ENCODE data around the gene MAPK4. TPM values are rescaled to one million over a fixed set of nuclear protein-coding genes. Genes with fewer than 3 reads are reported as not detected.

The MAPK4 gene
- total and polyA plus RNA-seq, 2 of the 4 experiments (the other 2 are of a cell fraction), result not detected

- H4K5ac ChIP-seq (ENCODE audit: low read depth, low read length), result no peak overlapping the region
- dilution Hi-C loops (cut with HindIII; ENCODE audit: low sequenced_read_pairs, unreplicated experiment), result no loop called here
- CTCF ChIA-PET, result no interaction called here
Observed at GRCh38 chr18:50602466-50602865, 42.6 kb downstream of the MAPK4 start.

More at GRCh38 chr18:50602466-50602865, 42.6 kb downstream of the MAPK4 start:
- no peaks in the 10 kb centered on the region for H3K9me3 ChIP-seq (ENCODE audit: control insufficient read depth, insufficient read depth, low read length)
- no peak overlapping the region for H2BK15ac ChIP-seq (ENCODE audit: low read depth, low read length)
- H2AFZ ChIP-seq (replicated peaks; ENCODE audit: low read length, poor library complexity), result no peak overlapping the region
- H2BK20ac ChIP-seq (ENCODE audit: low read depth, low read length), result no peak overlapping the region
- no peaks in the 10 kb centered on the region for H3K4me1 ChIP-seq (ENCODE audit: control insufficient read depth, insufficient read depth, low read length)
- H3K27me3 ChIP-seq (ENCODE audit: control insufficient read depth, insufficient read depth, low read length), result no peaks in the 10 kb centered on the region
- no peak overlapping the region for H4K8ac ChIP-seq (ENCODE audit: low read depth in 2 of 2, low read length in 2 of 2)
- TF ChIP-seq USF2 (IDR thresholded peaks at IDR 0.05; ENCODE audit: low read depth, low read length), result no peak
- TF ChIP-seq ELK1 (IDR thresholded peaks at IDR 0.05; ENCODE audit: borderline replicate concordance, low read depth, low read length), result no peak
- TF ChIP-seq CTCF (conservative IDR thresholded peaks at IDR 0.05; ENCODE audit: low read depth, low read length), result no peak
- TF ChIP-seq RAD21 (IDR thresholded peaks at IDR 0.05; ENCODE audit: low read length), result no peak
- no peak for TF ChIP-seq CHD1 (IDR thresholded peaks at IDR 0.05; ENCODE audit: low read depth, low read length)
- TF ChIP-seq POLR2A (IDR thresholded peaks at IDR 0.05; ENCODE audit: low read depth, low read length), result no peak
- TF ChIP-seq NFE2L2 (IDR thresholded peaks at IDR 0.05; ENCODE audit: low read depth, low read length), result no peak
- no peak for TF ChIP-seq FOS (IDR thresholded peaks at IDR 0.05; ENCODE audit: low read depth, low read length)
- no peak for TF ChIP-seq BHLHE40 (IDR thresholded peaks at IDR 0.05; ENCODE audit: low read depth, low read length)
- no peak for TF ChIP-seq MAZ (IDR thresholded peaks at IDR 0.05; ENCODE audit: borderline replicate concordance, low read depth, low read length)
- no peak for TF ChIP-seq MXI1 (IDR thresholded peaks at IDR 0.05; ENCODE audit: borderline replicate concordance, low read depth, low read length)
- no peak for TF ChIP-seq RCOR1 (IDR thresholded peaks at IDR 0.05; ENCODE audit: insufficient replicate concordance, low read length)
- no peak for TF ChIP-seq SMC3 (IDR thresholded peaks at IDR 0.05; ENCODE audit: low read depth, low read length)
- TF ChIP-seq MAFK (IDR thresholded peaks at IDR 0.05; ENCODE audit: low read depth, low read length), result no peak
- no peak for TF ChIP-seq RFX5 (IDR thresholded peaks at IDR 0.05; ENCODE audit: low read depth, low read length)
- TF ChIP-seq CEBPB (IDR thresholded peaks at IDR 0.05; ENCODE audit: low read depth, low read length), result no peak
- no peak overlapping the region for H2AK5ac ChIP-seq (ENCODE audit: low read depth, low read length)
- H2BK120ac ChIP-seq (ENCODE audit: low read depth, low read length), result no peak overlapping the region
- no peaks in the 10 kb centered on the region for H3K36me3 ChIP-seq (ENCODE audit: control insufficient read depth, insufficient read depth, low read length)
- no CpG with 5 or more reads among the region's 3 CpGs for WGBS, 2 experiments (ENCODE audit: extremely low coverage in 2 of 2, insufficient read length in 1 of 2)
- no peak overlapping the region for H3K9ac ChIP-seq (ENCODE audit: low read depth, low read length)
- no peak overlapping the region for H3K4ac ChIP-seq (ENCODE audit: low read depth, low read length)
- DNase-seq (no peak), ATAC-seq (ENCODE audit: low read depth) (no peak)
- H3K56ac ChIP-seq (ENCODE audit: extremely low read depth, insufficient read depth, low read length), result no peak overlapping the region
- H2AK9ac ChIP-seq (replicated peaks; ENCODE audit: low read depth, low read length, poor library complexity), result no peak overlapping the region
- BruUV-seq (replicated peaks), result no TSS peak
- H3K27ac ChIP-seq (ENCODE audit: insufficient read depth, low read length), result no peak overlapping the region
- no peaks in the 10 kb centered on the region for H3K79me1 ChIP-seq (ENCODE audit: low read depth in 1 of 2, low read length in 2 of 2)
- no peaks in the 10 kb centered on the region for H3K9me1 ChIP-seq (ENCODE audit: insufficient read depth, low read length)
- H4K91ac ChIP-seq (ENCODE audit: insufficient read depth, low read depth, low read length), result no peak overlapping the region
- no peaks in the 10 kb centered on the region for H4K20me1 ChIP-seq (ENCODE audit: insufficient read depth, low read length)
- intact Hi-C loops (cut with micrococcal nuclease) (no loop called here), in situ Hi-C loops (cut with MboI; ENCODE audit: low sequenced_read_pairs) (no loop called here)
- POLR2A ChIA-PET (ENCODE audit: unreplicated experiment), result no interaction called here
- no peak overlapping the region for H3K4me2 ChIP-seq (ENCODE audit: low read depth, low read length)
- no peak overlapping the region for H3K23ac ChIP-seq (ENCODE audit: low read depth, low read length)
- no peak overlapping the region for H3K4me3 ChIP-seq (ENCODE audit: insufficient read depth, low read depth, low read length)
- H2BK5ac ChIP-seq (ENCODE audit: low read depth, low read length, poor library complexity, severe bottlenecking), result no peak overlapping the region
- no peak overlapping the region for H3K14ac ChIP-seq (replicated peaks; ENCODE audit: low read depth, low read length)
- no peak overlapping the region for H3K18ac ChIP-seq (ENCODE audit: low read depth, low read length)
